ENCODE data around the gene RPL11.

The RPL11 gene

GRCh38 chr1:23736437-23737134 is 45.0 kb downstream of the RPL11 start:
- DNase-seq, result no peak

GRCh38 chr1:23741609-23742008 is 50.0 kb downstream of the RPL11 start:
- no peak for DNase-seq

GRCh38 chr1:23742670-23743286 is 51.2 kb downstream of the RPL11 start:
- no peak for DNase-seq

- peak; percentile 78 for DNase-seq
These were observed 51.9 kb downstream of the RPL11 start, which contains the start of gene ELOA for GRCh38 chr1:23743287-23744152. ELOA (plus strand) TSS chr1:23743471; CDS start chr1:23743504, 33 bp downstream.

- no peak for DNase-seq
These were observed 53.9 kb downstream of the RPL11 start for GRCh38 chr1:23745515-23745914.

Measured in activated T-cell treated with anti-CD3 and anti-CD28 coated beads, Interleukin-2, amount 50 U/mL, for 1 hour (primary cell).